GM19099 (cell line): ENCODE data around the gene SLC12A7.

ENCODE experiments used
- POLR2A ChIP-seq: IDR thresholded peaks from 3 replicates; pipeline ENCODE4 v1.6.1; 2011; ENCODE audit warnings: low read depth; ENCODE audit not compliant: insufficient read length; ENCODE audit errors: extremely low read depth

Gene SLC12A7

DNA sequence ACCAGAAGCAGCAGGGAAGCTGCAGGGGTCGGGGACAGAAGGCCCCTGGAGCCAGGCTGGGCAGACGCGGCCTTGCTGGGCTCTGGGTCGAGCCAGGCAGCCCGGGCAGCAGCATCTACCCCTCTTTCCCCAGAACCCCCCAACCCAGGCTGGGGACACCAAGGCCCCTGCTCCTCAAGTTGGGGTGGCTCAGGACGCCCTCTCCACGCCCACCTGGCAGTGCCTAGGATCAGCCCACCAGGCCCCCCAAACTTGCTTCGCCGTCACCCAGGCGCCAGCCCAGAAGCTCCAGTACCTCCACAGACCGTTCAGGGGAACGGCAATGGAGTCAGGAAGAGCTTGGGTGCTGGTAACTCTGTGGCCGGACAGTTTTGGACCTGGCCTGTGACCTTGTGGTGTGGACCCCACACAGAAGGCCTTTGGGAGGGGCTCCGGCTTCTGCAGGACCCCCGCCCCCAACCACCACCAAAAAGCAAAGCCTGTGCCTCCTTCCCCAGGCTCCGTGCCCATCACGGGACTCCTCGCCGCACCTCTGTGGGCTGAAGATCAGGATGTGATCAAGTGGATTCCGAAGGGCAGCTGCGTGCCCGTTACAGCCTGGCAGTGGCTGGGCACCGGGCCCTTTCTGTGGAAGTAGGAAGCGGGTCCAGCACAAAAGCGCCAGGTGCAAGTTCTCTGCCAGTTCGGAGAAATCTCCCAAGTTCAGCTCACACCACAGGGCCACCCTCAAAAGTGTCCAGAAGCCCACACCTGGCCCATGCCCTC is 2.1 kb downstream of the SLC12A7 start:
- no peak for TF ChIP-seq POLR2A

DNA sequence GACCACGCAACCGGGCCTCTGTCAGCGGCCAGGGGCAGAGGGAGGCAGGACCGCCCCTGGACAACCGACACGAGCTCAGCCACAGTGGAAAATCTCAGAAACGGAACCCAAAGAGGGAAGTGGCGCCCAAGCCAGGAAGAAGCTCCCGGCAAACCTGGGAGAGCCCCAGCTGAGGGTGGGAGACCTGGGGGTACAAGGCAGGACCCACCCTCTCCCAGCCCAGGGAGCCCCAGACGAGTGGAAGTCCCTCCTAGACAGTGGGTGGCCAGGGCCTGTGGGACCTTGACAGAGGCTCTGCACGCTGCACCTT is 3.0 kb downstream of the SLC12A7 start:
- TF ChIP-seq POLR2A = no peak

DNA sequence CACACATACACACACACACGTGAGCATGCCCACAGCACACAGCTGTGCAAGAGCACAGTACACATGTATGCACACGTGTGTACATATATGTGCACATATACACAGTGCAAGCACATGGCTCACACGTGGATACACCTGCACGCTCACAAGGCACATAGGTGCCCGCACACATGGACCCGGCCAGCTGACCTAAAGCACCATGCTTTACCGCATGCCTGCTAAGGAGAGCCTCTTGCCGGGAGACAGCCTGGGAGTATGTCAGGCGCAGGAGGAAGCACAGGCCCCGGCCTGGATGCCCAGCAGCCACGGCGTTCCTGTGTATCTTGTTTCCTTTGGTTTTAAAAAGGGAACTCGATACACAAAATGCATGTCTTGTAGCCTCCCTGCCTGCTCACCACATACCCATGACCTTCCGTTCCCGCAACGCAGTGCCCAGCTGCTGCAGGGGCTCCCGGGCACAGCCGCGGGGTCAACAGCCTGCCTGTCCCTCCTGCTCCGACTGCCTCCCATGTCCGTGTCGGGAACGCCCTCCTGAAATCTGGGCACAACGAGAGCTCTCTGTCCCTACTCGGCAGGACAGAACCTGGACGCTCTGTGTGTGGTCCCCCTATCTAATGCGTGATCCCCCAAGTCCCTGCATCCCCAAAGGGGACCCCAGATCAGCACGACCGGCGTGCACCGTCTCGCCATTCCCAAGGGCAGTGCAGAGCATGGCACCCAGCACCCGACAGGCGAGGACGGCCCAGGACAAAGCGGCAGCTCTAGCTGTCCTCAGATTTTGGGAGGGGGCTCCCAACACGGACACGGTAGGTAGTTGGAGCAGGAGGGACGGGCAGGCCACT is 3.6 kb downstream of the SLC12A7 start:
- no peak for TF ChIP-seq POLR2A

DNA sequence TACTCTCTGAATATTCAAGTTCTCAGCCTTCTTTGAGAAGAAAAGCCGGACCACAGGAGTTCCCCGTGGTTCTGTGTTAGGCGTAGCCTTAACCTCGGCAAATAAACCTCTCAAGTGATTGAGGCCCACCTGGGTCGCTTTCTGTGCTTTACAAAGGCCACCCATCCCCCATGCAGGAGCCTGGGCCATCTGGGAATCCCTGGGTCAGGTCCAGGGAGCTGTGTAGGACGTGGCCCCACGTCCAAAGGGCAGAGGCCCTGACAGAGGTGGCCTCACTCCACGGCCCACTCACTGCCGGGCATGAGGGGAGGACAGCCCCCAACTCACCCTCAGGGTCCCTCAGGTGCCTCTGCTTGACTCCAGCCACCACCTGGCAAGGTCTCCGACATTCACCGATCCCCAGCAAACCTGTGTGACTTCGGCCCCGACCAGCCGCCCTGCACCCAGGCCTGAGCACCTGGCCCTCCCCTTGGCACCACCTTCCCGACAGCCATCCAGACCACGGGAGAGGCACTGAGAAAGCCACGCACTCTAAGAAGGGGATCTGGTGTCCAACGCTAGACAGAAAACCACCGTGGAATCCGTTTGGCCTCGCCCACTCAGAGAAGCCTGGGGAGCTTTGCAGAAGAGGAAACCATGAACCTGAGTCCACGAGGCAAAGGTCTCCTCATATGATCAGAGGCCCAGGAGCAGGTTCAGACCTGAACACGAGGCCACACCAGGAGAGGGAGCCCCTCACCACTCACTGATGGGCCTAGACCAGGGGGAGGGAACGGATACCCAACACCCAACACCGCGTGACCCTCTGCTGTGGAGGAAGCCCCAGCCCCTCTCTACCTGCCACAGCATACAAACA is 4.5 kb downstream of the SLC12A7 start:
- no peak for TF ChIP-seq POLR2A

DNA sequence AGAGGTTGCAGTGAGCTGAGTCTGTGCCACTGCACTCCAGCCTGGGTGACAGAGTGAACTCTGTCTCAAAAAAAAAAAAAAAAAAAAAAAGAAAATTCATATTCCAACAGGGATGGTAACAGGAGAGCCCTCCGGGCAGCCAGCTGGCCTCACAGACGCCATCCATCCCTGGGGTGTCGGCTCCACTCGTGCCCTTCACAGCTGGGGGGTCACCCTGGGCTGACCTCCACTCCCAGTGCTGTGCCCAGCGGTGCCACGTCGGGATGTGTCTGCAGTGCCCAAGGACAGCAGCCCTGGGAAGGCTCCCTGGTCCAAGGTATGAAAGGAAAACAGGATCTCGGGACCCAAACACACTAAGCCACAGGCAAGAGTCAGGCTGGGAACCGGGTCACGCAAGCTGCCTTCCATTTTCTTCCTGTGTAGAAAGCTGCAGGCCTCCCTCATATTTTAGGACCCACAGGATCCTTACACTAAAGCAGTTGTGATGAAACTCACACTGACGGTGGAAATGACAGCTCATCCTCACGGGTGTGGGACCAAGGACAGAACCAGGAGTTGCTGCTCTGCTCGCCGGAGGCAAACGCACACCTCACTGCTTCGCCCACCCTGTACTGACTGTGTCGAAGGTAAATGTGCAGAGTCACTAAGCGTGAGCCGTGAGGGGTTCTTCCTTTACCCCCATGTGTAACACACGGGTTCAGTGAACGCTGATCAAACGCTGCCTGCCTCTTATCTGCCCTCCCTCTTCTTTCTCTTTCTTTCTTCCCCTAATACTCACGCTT is 5.3 kb downstream of the SLC12A7 start:
- TF ChIP-seq POLR2A = no peak

DNA sequence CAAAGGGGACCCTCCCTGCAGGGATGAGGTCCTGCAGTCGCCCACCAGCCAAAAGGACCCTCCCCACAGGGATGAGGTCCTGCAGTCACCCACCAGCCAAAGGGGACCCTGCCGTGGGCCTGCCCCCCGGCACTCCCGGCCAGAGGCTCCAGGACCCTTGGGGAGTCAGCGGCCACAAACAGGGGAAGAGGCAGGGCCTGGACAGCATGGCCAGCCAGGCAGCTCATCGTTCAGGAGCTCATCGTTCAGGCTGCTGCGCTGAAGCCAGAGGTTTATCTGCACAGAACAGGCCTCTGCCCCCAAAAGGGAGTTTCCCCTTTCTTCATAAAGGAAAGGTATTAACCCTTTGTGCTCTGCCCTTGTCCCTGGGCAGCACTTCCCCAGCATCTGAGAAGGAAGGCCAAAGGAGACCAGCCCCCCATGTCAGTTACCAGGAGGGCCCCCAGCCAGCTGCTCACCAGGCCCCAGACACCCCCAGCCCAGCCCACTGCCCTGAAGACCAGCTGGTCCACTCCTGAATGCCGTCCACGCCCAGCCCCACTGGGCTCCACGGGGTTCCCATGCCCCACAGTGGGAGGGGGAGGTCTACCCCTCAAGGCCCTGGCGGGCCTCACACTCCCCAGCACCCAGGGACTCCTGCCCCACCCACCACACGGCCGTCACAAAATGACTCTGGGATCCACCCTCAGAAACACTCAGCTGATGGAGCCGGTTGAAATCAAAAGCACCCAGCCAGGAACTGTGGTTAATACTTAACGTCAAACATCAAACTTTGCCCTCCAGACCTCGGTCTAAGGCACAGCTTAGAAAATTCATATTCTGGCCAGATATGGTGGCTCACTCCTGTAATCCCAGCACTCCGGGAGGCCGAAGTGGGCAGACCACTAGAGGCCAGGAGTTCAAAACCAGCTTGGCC is 6.3 kb downstream of the SLC12A7 start:
- peak; percentile 7 for TF ChIP-seq POLR2A

DNA sequence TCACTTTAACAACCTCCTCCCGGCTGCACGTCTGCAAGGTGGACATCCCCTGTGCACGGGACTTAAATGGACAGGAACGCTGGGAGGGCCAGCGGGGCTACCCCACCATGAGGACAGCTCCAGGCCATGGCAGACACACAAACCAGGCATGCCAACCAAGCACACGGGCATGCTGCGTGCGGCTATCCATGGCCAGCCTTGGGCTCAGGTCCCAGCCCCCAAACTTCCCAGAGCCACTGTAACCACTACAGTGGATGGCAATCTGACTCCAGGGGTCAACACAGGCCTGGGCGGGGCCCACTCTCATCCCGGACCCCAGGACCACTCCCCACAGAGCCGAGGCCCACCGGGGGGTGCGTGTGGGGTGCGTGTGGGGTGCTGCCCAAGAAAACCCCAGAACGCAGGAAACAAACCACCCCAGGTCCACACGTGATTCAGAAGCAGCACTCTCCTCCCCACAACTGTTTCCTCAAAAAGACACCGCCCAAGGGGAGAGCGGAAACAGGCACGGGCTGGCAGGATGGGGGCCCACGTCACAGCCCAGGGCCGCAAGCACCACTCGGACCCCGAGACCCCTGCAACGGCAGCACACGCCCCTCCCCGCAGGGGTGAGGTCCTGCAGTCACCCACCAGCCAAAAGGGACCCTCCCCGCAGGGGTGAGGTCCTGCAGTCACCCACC is 7.4 kb downstream of the SLC12A7 start:
- no peak for TF ChIP-seq POLR2A

DNA sequence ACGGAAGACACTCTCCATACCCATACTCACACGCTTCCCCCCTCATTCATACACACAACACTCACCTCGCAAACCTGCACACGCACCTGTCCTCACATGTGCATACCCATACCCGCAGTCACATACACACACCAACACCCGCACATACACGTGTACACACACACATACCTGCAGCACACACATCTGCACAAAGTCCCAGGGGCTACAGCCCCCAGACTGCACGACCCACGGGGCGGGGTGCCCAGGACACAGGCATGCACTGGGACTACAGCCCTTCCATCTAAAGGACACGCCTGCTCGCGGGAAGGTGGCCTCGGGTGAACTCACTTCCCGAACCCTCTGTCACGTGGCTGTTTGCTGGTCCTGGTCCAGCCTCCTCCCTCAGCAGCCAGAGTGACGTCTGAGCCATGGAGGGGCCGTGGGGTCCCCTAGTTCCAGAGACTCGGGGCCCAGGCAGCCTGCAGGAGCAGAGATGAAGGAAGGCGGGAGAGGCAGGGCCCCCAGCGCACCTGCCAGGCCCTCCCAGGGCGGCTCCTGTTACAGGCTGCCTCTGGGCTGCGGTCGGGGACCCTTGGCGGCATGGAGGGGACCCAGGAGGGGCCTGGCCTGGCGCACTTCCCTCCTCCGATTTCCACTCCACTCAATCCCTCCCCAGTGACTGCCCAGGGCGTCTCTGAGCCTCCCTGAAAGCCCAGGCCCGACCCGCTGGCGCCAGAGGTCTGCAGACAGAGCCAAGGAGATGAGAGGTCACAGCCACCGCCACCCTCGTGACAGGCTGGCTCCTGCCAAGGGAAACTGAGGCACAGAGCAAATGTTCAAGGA is 8.1 kb downstream of the SLC12A7 start:
- TF ChIP-seq POLR2A = no peak

DNA sequence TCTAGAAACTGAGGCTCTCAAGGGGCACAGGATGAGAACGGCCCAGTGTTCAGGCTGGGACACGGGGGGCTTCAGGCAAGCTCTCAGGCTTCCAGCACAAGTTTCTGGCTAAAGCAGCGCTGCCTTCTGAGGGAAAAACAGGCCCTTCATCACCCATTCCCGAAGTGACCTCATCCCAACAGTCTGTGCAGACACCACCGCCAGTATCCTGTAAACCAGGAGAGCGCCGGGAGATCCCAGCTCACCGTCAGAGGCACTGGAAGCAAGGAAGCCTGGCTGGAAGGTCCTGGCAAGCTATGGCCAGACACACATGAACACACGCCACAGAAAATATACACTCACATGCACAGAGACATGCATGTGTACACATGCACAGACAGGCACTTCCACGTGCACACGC is 8.8 kb downstream of the SLC12A7 start:
- TF ChIP-seq POLR2A = no peak

DNA sequence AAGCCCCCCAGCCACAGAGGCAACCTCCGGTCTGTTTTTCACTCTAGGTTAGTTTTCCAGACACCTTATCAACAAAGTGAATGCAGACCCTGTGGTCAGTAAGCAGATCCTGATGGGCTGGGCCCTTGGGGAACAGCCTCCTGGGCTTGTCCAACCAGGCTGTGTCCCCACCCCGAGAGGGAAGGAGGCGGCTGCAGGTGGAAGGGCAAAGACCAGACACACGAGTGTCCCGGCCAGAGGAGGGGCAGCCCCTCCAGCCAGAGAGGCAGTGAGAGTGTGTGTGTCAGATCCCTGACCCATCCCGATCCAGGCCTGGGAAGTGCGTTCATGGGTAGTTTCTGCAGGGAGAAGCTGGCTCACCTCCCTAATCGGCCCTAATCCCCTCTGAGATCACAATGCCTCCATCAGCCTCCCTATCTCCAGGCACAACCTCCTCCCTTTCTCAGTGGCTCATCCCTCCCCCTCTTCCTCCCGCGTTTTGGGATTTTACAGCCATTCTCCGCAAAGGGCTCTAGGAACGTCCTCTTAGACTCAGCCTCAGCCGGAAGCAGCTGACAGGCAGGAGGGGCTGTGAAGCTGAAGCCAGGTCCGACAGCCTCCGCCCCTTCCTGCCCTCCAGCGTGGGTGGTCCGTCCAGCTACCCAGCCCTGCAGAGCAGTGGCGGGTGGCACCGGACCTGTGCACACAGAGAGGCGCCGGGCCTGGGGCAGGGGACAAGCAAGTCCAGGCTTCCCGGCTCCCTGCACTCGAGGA is 9.7 kb downstream of the SLC12A7 start:
- no peak for TF ChIP-seq POLR2A

DNA sequence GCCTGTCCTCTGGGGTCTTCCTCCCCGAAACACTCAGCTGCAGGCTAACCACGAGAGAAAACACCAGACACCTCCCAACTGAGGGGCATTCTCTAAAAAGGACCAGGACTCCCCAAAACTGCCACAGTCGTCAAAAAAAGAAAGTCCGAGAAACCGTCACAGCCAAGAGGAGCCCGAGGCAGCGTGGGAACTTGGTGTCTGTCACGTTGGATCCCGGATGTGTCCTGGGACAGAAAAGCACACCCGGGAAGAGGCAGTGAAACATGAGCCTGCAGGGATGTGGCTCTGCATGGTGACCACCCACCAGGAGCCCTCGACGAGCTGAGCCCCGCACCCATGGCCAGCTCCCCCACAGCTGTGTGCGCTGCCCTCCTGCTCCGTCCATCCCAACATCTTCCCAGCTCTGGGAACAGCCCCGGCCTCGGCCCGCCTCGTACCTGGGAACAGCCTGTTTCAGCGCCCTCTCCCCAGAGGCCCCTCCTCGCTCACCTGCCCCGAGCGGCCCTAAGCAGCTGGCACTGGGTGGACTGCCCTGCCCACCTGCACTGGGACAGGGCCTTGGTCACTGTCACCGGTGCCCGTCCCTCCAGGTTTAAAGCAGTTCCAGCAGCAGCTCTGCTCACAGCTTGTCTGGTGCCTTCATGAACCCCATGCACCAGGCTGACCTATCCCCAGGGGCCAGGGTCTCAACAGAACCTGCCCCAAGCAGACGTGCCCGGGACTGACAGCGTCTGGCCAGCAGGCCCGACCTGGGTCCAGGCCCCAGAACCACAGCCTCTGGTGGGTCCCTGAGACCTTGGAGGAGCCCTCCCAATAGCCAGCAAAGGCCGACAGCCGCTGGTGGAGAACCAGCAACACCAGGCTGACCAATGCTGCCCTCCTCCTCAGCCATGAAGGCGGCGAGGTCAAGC is 10.9 kb downstream of the SLC12A7 start:
- TF ChIP-seq POLR2A = no peak
